GM10266 (cell line): Measurements from ENCODE around the gene PELI2.

Experiments
- DNase-seq: peaks from one replicate; pipeline ENCODE4 v3.0.0; 2012; ENCODE audit errors: extremely low spot score
- CTCF ChIP-seq: IDR thresholded peaks from 2 replicates; pipeline ENCODE4 v1.5.1; 2012; ENCODE audit warnings: mild to moderate bottlenecking, low read depth; ENCODE audit not compliant: control insufficient read depth, insufficient read depth; ENCODE audit errors: missing control alignments

The PELI2 gene

GRCh38 chr14:56292970-56293369 lies 174.8 kb downstream of the PELI2 start:
- DNase-seq: no peak
- no peak for TF ChIP-seq CTCF

DNA sequence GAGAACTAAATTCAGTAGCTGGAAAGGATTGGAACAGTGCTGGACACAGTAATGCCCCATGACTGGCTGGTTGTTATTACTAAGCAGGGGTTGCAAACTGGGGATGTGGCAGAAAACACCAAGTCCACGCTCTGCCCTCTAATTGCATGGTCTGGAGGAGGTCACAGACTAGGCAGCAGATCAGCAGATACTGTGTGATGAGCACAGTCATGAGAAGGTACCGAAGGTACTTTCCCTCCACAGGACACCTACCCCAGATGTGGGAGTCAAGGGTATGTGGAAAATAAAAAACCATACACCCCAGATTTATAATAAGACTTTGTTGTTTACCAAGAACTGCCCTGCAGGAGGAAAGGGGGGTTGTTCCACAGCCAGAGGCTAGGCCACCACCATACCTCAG lies 175.3 kb downstream of the PELI2 start:
- no peak for TF ChIP-seq CTCF

GRCh38 chr14:56294128-56294527 lies 175.9 kb downstream of the PELI2 start:
- TF ChIP-seq CTCF: no peak
- DNase-seq: no peak

More for the DNA sequence above, 175.3 kb downstream of the PELI2 start:
- no peak for DNase-seq

DNA sequence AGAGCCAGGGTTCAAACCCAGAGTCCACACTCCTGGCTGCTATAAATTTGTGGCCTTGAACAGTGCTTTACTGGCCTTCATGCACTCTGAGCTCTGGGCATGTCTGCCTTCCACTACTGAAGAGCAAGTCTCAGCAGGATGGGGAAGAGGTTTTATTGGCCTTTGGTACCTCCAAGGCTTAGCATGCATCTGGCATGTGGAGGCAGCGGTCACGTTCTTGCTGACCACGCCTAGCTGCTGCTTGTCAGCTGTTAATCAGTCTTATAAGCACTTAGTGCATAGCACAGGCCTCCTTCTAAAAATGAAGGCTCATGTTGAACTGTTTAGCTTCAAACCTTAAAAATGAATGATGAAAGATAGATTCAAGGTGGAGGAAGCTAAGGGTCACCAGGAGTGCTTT lies 177.5 kb downstream of the PELI2 start:
- no peak for TF ChIP-seq CTCF
- DNase-seq: no peak

DNA sequence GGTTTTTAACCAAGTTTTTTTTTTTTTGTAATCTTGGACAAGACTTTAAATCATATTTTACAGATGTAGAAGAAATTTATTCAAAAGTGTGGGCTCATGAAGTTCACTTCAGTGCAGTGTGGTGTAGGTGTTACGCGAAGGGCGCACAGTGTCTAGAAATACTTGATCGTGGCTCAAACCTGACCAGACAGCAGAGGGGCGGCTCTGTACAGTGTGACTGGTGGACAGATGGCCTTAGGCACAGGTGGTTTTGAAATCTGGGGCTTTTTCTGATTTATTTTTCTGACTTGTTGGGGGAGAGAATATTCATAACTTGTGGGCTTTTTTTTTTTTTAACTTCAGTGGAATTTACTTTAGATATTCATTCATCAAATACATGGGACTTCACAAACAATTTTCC lies 179.2 kb downstream of the PELI2 start:
- no peak for TF ChIP-seq CTCF
- no peak for DNase-seq

GRCh38 chr14:56299306-56299984 lies 181.2 kb downstream of the PELI2 start:
- no peak for TF ChIP-seq CTCF
- DNase-seq: no peak

- DNase-seq: no peak
These were observed 182.3 kb downstream of the PELI2 start for GRCh38 chr14:56300495-56300894.

More at GRCh38 chr14:56300495-56300894, 182.3 kb downstream of the PELI2 start:
- TF ChIP-seq CTCF: no peak
